Lower lobe of right lung (tissue), 2 donors: ENCODE results near the gene SKIDA1. TPM values are rescaled to one million over a fixed set of nuclear protein-coding genes. Genes with fewer than 3 reads are reported as not detected.

Source experiments
- ATAC-seq, 2 donors: fragments of 200-7000 bp; cut with Tn5 transposase; one replicate each; pipeline ENCODE4 v1.9.1; 2020 to 2022; ENCODE audit warnings: mild to moderate bottlenecking in 2 of 2, moderate library complexity in 2 of 2
- DNase-seq: peaks from one replicate; pipeline ENCODE4 v3.0.0-alpha.2; 2020
- H3K27ac ChIP-seq: fragments of 200-600 bp; one replicate; pipeline ENCODE4 v1.8.0; 2022
- H3K27me3 ChIP-seq: fragments of 200-600 bp; one replicate; pipeline ENCODE4 v1.8.0; 2022; ENCODE audit warnings: low read depth
- H3K36me3 ChIP-seq: fragments of 200-600 bp; one replicate; pipeline ENCODE4 v1.8.0; 2022; ENCODE audit warnings: mild to moderate bottlenecking
- H3K4me1 ChIP-seq: fragments of 200-600 bp; one replicate; pipeline ENCODE4 v1.8.0; 2022
- H3K4me3 ChIP-seq: fragments of 200-600 bp; one replicate; pipeline ENCODE4 v1.8.0; 2022; ENCODE audit warnings: mild to moderate bottlenecking
- H3K9me3 ChIP-seq: fragments of 200-600 bp; one replicate; pipeline ENCODE4 v1.8.0; 2022
- intact Hi-C: fragments of 100-400 bp; cut with DNase I; formaldehyde crosslinking; loops from one replicate; pipeline ENCODE4 v1.11.0; 2022
- microRNA-seq: library from miRNA; unstranded; fragments of <30 nt; microRNA quantifications from one replicate; pipeline ENCODE4 v1.2.0, GENCODE V29; 2020; ENCODE audit warnings: borderline number of aligned reads
- total RNA-seq: library from RNA; stranded (reverse); fragmentation: NEBNext Ultra II Directional; extraction: Animal tissue kit (Norgen Biotek cat#: 25700); gene quantifications from one replicate; pipeline ENCODE4 v1.2.1, GENCODE V29; 2021
- TF ChIP-seq, protein P1 (sequence below): fragments of 200-600 bp; IDR thresholded peaks from one replicate; pipeline ENCODE4 v1.8.0; 2022; ENCODE audit warnings: antibody characterized with exemption, mild to moderate bottlenecking
- donor health status: DM: no; HTN: yes; CAD: no; lungs with severe emphysema.

Gene SKIDA1
- total RNA-seq, 1 donor from 2014 or later, result 0.95 TPM

DNA sequence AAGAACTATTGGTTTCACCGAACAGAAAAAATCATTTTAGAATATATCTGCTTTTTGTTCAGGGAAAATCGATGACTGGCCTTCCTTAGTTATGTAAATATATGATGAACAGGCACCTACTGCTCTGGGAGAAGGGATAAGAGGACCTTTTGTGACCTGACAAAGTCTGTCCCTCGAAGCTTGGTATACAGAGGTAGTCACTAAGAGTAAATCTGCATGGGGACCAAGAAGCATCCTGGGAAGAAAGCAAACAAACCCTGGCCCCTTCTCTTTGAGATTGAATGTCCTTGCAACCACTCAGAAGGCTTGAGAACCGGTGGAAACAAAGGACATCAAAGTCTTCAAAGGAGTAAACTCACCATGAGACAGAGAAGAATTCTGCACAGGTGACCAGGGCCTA lies 52.3 kb downstream of the SKIDA1 start:
- intact Hi-C loops, result no loop called here

GRCh38 chr10:21468086-21468485 lies 57.4 kb downstream of the SKIDA1 start:
- H3K4me1 ChIP-seq, result no peaks in the 10 kb centered on the region
- H3K9me3 ChIP-seq, result no peaks in the 10 kb centered on the region
- H3K4me3 ChIP-seq, result no peak overlapping the region
- DNase-seq, result no peak
- H3K27ac ChIP-seq, result no peak overlapping the region
- TF ChIP-seq, protein P1, sequence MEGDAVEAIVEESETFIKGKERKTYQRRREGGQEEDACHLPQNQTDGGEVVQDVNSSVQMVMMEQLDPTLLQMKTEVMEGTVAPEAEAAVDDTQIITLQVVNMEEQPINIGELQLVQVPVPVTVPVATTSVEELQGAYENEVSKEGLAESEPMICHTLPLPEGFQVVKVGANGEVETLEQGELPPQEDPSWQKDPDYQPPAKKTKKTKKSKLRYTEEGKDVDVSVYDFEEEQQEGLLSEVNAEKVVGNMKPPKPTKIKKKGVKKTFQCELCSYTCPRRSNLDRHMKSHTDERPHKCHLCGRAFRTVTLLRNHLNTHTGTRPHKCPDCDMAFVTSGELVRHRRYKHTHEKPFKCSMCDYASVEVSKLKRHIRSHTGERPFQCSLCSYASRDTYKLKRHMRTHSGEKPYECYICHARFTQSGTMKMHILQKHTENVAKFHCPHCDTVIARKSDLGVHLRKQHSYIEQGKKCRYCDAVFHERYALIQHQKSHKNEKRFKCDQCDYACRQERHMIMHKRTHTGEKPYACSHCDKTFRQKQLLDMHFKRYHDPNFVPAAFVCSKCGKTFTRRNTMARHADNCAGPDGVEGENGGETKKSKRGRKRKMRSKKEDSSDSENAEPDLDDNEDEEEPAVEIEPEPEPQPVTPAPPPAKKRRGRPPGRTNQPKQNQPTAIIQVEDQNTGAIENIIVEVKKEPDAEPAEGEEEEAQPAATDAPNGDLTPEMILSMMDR, result no peak
- no peaks in the 10 kb centered on the region for H3K27me3 ChIP-seq
- no peak for ATAC-seq
- intact Hi-C loops, result no loop called here
- no peaks in the 10 kb centered on the region for H3K36me3 ChIP-seq

More for the DNA sequence above, 52.3 kb downstream of the SKIDA1 start:
- Histone ChIP-seq H3K36me3 (no peaks in the 10 kb centered on the region), H3K27me3 (no peaks in the 10 kb centered on the region), H3K4me3 (no peak overlapping the region), H3K27ac (no peak overlapping the region), H3K9me3 (no peaks in the 10 kb centered on the region), H3K4me1 (no peaks in the 10 kb centered on the region)
- ATAC-seq (no peak), DNase-seq (no peak)
- TF ChIP-seq, protein P1, result no peak

DNA sequence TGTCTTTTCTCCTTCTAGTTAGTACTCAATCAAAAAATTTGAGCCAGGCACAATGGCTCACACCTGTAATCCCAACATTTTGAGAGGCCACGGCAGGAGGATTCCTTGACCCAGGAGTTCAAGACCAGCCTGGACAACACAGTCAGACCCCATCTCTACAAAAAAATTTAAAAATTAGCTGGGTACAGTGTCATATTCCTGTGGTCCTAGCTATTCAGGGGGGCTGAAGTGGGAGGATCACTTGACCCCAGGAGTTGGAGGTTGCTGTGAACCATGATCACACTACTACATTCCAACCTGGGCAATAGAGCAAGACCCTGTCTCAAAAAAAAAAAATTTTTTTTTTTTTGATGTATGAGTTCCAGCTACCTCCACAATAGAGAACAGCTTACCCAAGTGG lies 57.8 kb downstream of the SKIDA1 start:
- Histone ChIP-seq H3K36me3 (no peaks in the 10 kb centered on the region), H3K27ac (no peak overlapping the region), H3K4me3 (no peak overlapping the region), H3K4me1 (no peaks in the 10 kb centered on the region), H3K27me3 (no peaks in the 10 kb centered on the region), H3K9me3 (no peaks in the 10 kb centered on the region)
- TF ChIP-seq, protein P1, result no peak
- ATAC-seq, result no peak
- intact Hi-C loops, result no loop called here
- DNase-seq, result no peak

- TF ChIP-seq, protein P1, result no peak
- no peak overlapping the region for H3K27ac ChIP-seq
- intact Hi-C loops, result no loop called here
- no peaks in the 10 kb centered on the region for H3K9me3 ChIP-seq
- no peak for DNase-seq
- ATAC-seq, result no peak
- no peaks in the 10 kb centered on the region for H3K4me1 ChIP-seq
- no peaks in the 10 kb centered on the region for H3K27me3 ChIP-seq
- H3K36me3 ChIP-seq, result no peaks in the 10 kb centered on the region
- H3K4me3 ChIP-seq, result no peak overlapping the region
Measured at GRCh38 chr10:21464134-21464533, 61.3 kb downstream of the SKIDA1 start.

Small RNA genes lying within 50 kb of the gene (microRNA-seq; reads per million reads assigned to microRNA genes)
- gene MIR1915, result not detected

Other genes with a start within 250 kb of the SKIDA1 start
- gene MLLT10, start 8.6 kb upstream of the SKIDA1 start, total RNA-seq, result 48.8 TPM